IgD-negative memory B cell (primary cell): ENCODE data around the gene HCLS1. TPM values are rescaled to one million over a fixed set of nuclear protein-coding genes. Genes with fewer than 3 reads are reported as not detected.
A peak's percentile ranks its signal among the peaks of the same experiment; 100 is the strongest.

ENCODE experiments used
- H3K27ac Mint-ChIP-seq, 3 donors: one replicate each; pipeline ENCODE4 v1.8.0; 2020 to 2022; ENCODE audit warnings: mild to moderate bottlenecking in 3 of 3, mixed read lengths in 3 of 3, moderate library complexity in 1 of 3
- H3K27me3 Mint-ChIP-seq: one replicate; pipeline ENCODE4 v1.8.0; 2021; ENCODE audit warnings: mixed read lengths
- H3K36me3 Mint-ChIP-seq: one replicate; pipeline ENCODE4 v1.8.0; 2020; ENCODE audit warnings: mild to moderate bottlenecking, mixed read lengths
- H3K4me1 Mint-ChIP-seq, 3 donors: one replicate each; pipeline ENCODE4 v1.8.0; 2020 to 2022; ENCODE audit warnings: mixed read lengths in 3 of 3, mild to moderate bottlenecking in 1 of 3
- H3K4me3 Mint-ChIP-seq, 4 donors: one replicate each; pipeline ENCODE4 v1.8.0; 2020 to 2022; ENCODE audit warnings: mild to moderate bottlenecking in 4 of 4, mixed read lengths in 4 of 4, moderate library complexity in 3 of 4
- H3K9me3 Mint-ChIP-seq, 3 donors: one replicate each; pipeline ENCODE4 v1.8.0; 2020 to 2021; ENCODE audit warnings: mixed read lengths in 3 of 3, mild to moderate bottlenecking in 1 of 3
- polyA plus RNA-seq: library from polyadenylated mRNA; unstranded; fragments of 300-500 nt; fragmentation: Illumina TruSeq; gene quantifications from one replicate; pipeline ENCODE4 v1.2.3, GENCODE V29; 2021

The HCLS1 gene
- polyA plus RNA-seq, 1 donor from 2014 or later, result 468 TPM

GRCh38 chr3:121667333-121667732 lies 6.6 kb upstream of the HCLS1 start:
- Mint-ChIP-seq H3K36me3 (peaks cover 13% of the 10 kb centered on the region), H3K9me3 (no peaks in the 10 kb centered on the region), H3K27ac (no peak overlapping the region), H3K4me3 (no peak overlapping the region), H3K27me3 (no peaks in the 10 kb centered on the region), H3K4me1 (no peaks in the 10 kb centered on the region)

- no peaks in the 10 kb centered on the region for H3K27me3 Mint-ChIP-seq
- peaks cover 13% of the 10 kb centered on the region for H3K36me3 Mint-ChIP-seq
- H3K4me3 Mint-ChIP-seq, result no peak overlapping the region
- peaks cover 10 to 13% (median 13%) of the 10 kb centered on the region in 3 donors for H3K4me1 Mint-ChIP-seq
- no peak overlapping the region for H3K27ac Mint-ChIP-seq
- H3K9me3 Mint-ChIP-seq, result peaks cover 1 to 5% (median 2%) of the 10 kb centered on the region in 3 donors
Measured at GRCh38 chr3:121665488-121665887, 4.8 kb upstream of the HCLS1 start.

- H3K36me3 Mint-ChIP-seq, result peaks cover 9% of the 10 kb centered on the region
- no peaks in the 10 kb centered on the region for H3K27me3 Mint-ChIP-seq
- no peak overlapping the region for H3K4me3 Mint-ChIP-seq
- H3K27ac Mint-ChIP-seq, result peak overlapping the region in 2 of 3 donors; percentile 8 to 75
- peaks cover 25 to 30% (median 25%) of the 10 kb centered on the region in 3 donors for H3K4me1 Mint-ChIP-seq
- peaks cover 1 to 5% (median 2%) of the 10 kb centered on the region in 3 donors for H3K9me3 Mint-ChIP-seq
Measured at GRCh38 chr3:121663171-121663847, 2.6 kb upstream of the HCLS1 start.

GRCh38 chr3:121662742-121663141 lies 2.0 kb upstream of the HCLS1 start:
- peak overlapping the region in 1 of 4 donors; percentile 32 for H3K4me3 Mint-ChIP-seq
- peaks cover 25 to 36% (median 29%) of the 10 kb centered on the region in 3 donors for H3K4me1 Mint-ChIP-seq
- H3K27ac Mint-ChIP-seq, result peak overlapping the region in 2 of 3 donors; percentile 8 to 75
- peaks cover 1 to 5% (median 2%) of the 10 kb centered on the region in 3 donors for H3K9me3 Mint-ChIP-seq
- H3K36me3 Mint-ChIP-seq, result peaks cover 9% of the 10 kb centered on the region
- no peaks in the 10 kb centered on the region for H3K27me3 Mint-ChIP-seq

DNA sequence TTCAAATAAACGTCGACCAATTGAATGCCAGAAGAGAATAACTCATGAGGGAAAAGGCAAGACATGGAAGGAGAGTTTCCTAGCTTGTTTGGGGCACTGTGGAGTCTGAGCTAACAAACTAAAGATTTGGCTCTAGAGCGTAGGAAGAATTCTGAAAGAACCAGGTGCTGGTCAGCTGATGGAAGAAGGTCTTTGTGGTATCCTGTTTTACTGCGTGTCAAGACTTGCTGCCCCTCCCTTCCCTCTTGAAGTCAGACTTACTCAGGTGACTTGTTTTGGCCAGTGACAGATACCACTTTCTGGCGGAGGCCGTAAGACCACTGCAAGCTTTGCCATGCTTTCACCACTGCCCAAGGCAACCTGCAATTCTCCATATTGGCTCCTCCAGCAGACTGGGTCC lies 673 bp upstream of the HCLS1 start:
- Mint-ChIP-seq H3K4me3 (peak overlapping the region; percentile 34 to 98 (median 94)), H3K27me3 (no peaks in the 10 kb centered on the region), H3K27ac (peak overlapping the region; percentile 93 to 100 (median 94)), H3K36me3 (peaks cover 12% of the 10 kb centered on the region), H3K9me3 (peaks cover 1 to 5% (median 2%) of the 10 kb centered on the region in 3 donors), H3K4me1 (peaks cover 25 to 47% (median 35%) of the 10 kb centered on the region in 3 donors)

- H3K4me3 Mint-ChIP-seq, result peak overlapping the region; percentile 92 to 98 (median 96)
- H3K27ac Mint-ChIP-seq, result peak overlapping the region; percentile 93 to 100 (median 94)
- peaks cover 1 to 5% (median 2%) of the 10 kb centered on the region in 3 donors for H3K9me3 Mint-ChIP-seq
- H3K36me3 Mint-ChIP-seq, result peaks cover 14% of the 10 kb centered on the region
- H3K27me3 Mint-ChIP-seq, result no peaks in the 10 kb centered on the region
- peaks cover 30 to 55% (median 38%) of the 10 kb centered on the region in 3 donors for H3K4me1 Mint-ChIP-seq
Measured at GRCh38 chr3:121659586-121659985, 1.1 kb downstream of the HCLS1 start.

DNA sequence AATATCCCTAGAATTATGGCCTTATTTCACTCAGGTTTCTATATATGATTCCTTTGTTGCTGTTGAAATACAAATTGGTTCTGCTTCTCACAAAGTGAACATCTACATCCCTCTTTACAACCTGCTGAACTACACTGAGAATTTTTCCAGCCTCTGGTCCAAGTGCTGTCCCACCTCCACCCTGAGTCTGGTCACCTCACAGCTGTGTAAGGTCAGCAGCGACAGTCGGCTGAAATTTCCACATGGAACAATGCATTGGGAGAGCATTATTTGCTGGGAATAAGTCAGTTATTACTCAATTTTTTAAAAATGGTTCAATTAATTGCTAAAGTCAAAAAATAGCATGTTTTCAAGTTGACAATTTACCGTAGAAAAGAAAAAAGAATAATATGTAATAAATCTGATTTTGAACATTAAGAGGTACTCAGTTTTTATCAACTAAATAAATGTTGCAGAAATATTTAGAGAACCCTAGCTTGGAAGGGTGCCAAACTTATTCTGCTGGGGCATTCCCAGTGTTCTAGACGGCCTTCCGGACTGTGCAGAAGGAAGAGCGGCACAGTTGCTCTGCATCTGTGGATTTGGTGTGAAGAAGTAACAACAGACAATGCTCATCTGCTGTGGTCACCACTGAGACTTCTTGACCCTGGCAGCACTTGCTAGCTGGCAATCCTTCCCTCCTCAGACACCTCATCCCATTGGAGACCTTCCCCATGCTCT lies 1.8 kb downstream of the HCLS1 start:
- Mint-ChIP-seq H3K36me3 (peaks cover 12% of the 10 kb centered on the region), H3K4me3 (peak overlapping the region; percentile 92 to 98 (median 96)), H3K27ac (peak overlapping the region; percentile 93 to 100 (median 94)), H3K4me1 (peaks cover 35 to 61% (median 42%) of the 10 kb centered on the region in 3 donors), H3K9me3 (peaks cover 1 to 5% (median 2%) of the 10 kb centered on the region in 3 donors), H3K27me3 (no peaks in the 10 kb centered on the region)

DNA sequence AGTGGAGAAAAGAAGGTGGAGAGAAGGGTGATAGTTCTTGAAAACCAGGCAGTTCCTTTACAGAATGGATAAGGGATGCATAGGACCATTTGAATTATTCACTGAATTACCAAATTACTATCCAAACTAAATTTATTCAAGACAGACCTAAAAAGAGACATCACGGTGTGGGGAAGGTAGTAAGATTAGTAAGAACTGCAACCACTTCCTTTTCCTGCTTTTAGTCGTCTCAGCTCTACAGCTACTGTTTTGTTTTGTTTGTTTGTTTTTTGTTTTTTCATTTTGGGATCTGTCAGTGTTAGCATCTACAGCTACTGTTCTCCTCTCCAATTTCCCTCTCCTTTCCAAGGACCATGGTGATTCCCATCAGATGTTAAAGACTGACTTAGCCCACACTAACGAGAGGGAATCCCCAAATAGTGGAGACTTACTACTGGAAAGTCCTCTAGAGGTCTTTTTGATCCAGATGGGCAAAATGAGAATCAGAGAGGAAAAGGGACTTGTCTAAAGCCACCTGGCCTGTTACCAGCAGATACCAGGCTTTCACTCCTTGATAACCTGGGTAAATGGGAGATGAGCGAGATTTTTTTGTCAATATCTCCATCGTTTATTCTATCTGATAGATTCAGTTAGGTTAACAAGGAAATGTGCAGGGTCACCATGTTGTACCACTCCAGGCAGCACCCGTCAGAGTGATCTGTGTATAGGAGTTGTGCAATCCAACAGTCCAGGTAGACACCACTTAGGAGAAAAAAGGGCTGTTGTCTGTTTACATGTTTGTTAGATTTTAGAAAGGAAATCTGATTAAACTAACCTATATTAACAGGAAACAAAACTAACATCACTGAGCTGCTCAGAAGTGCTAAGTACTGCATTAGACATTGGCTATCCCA lies 6.0 kb downstream of the HCLS1 start:
- peaks cover 37 to 55% (median 42%) of the 10 kb centered on the region in 3 donors for H3K4me1 Mint-ChIP-seq
- peak overlapping the region in 3 of 4 donors; percentile 21 to 84 (median 64) for H3K4me3 Mint-ChIP-seq
- peaks cover 13% of the 10 kb centered on the region for H3K36me3 Mint-ChIP-seq
- H3K27me3 Mint-ChIP-seq, result no peaks in the 10 kb centered on the region
- H3K27ac Mint-ChIP-seq, result peak overlapping the region; percentile 51 to 91 (median 74)
- H3K9me3 Mint-ChIP-seq, result no peaks in the 10 kb centered on the region

- Mint-ChIP-seq H3K9me3 (no peaks in the 10 kb centered on the region), H3K27me3 (no peaks in the 10 kb centered on the region), H3K4me3 (no peak overlapping the region), H3K27ac (peak overlapping the region in 1 of 3 donors; percentile 18), H3K4me1 (peaks cover 21 to 28% (median 26%) of the 10 kb centered on the region in 3 donors), H3K36me3 (peaks cover 10% of the 10 kb centered on the region)
Measured at GRCh38 chr3:121651684-121652083, 9.0 kb downstream of the HCLS1 start.

DNA sequence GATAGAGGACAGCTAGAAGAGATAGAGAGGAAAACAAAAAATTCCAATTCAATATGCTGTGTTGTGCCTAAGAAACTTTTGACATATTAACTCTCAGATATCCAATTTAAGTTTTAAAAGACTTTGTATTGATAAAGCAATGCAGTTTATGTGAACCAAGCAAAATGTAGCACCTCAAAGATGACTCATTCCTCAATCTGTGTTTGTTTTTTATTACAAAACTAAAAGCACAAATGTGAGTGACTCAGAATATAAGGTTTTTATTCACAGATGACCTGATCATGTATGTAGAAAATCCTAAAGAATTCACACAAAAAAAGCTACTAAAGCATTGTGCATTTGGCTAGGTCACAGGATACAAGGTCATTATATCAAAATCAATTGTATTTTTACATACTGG lies 11.1 kb downstream of the HCLS1 start:
- Mint-ChIP-seq H3K4me1 (peaks cover 18 to 22% (median 19%) of the 10 kb centered on the region in 3 donors), H3K4me3 (no peak overlapping the region)

GRCh38 chr3:121648219-121648958 lies 12.3 kb downstream of the HCLS1 start:
- H3K27me3 Mint-ChIP-seq, result no peaks in the 10 kb centered on the region
- peak overlapping the region in 1 of 3 donors; percentile 46 for H3K27ac Mint-ChIP-seq
- H3K4me1 Mint-ChIP-seq, result peaks cover 13 to 14% (median 13%) of the 10 kb centered on the region in 3 donors
- H3K36me3 Mint-ChIP-seq, result peaks cover 5% of the 10 kb centered on the region
- H3K9me3 Mint-ChIP-seq, result no peaks in the 10 kb centered on the region
- peak overlapping the region in 1 of 4 donors; percentile 30 for H3K4me3 Mint-ChIP-seq

More for the DNA sequence above, 11.1 kb downstream of the HCLS1 start:
- Mint-ChIP-seq H3K9me3 (no peaks in the 10 kb centered on the region), H3K27me3 (no peaks in the 10 kb centered on the region), H3K27ac (no peak overlapping the region), H3K36me3 (peaks cover 6% of the 10 kb centered on the region)

DNA sequence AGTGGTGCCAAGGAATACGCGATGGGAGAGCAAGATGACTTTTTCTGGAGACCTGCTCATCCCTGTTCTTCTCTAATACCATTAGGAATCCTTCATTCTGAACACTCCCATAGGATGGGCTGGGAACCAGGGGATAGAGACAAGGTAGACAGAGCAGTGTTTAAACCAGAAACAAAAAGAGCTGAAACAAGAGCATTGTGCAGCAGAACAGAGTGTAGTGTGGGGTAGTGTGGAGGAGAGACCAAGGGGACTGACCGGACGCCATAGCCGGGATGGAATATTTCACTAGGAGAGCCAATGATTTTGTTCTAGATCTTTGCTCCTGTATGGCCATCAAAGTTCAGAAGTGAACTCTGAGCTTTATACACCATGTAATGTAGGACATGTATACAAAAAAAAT lies 15.6 kb downstream of the HCLS1 start:
- H3K27ac Mint-ChIP-seq, result no peak overlapping the region
- peaks cover 0 to 1% (median under 1%) of the 10 kb centered on the region in 3 donors for H3K4me1 Mint-ChIP-seq
- no peaks in the 10 kb centered on the region for H3K27me3 Mint-ChIP-seq
- H3K36me3 Mint-ChIP-seq, result peaks cover 8% of the 10 kb centered on the region
- H3K9me3 Mint-ChIP-seq, result no peaks in the 10 kb centered on the region
- no peak overlapping the region for H3K4me3 Mint-ChIP-seq

- peaks cover 12% of the 10 kb centered on the region for H3K36me3 Mint-ChIP-seq
- H3K9me3 Mint-ChIP-seq, result no peaks in the 10 kb centered on the region
- no peak overlapping the region for H3K27ac Mint-ChIP-seq
- no peaks in the 10 kb centered on the region for H3K27me3 Mint-ChIP-seq
- no peak overlapping the region for H3K4me3 Mint-ChIP-seq
- peaks cover 0 to 1% (median 0%) of the 10 kb centered on the region in 3 donors for H3K4me1 Mint-ChIP-seq
Measured at GRCh38 chr3:121642601-121643314, 17.9 kb downstream of the HCLS1 start.
